Subcutaneous adipose tissue (tissue), 4 donors: ENCODE data around the gene UTS2B. TPM values are rescaled to one million over a fixed set of nuclear protein-coding genes. Genes with fewer than 3 reads are reported as not detected.

Experiments used
- total RNA-seq, 4 donors: library from RNA; depleted of rRNA; stranded (reverse); fragments of >200 nt; gene quantifications; one replicate each; pipeline ENCODE4 v1.1.0, GENCODE V29; 2016
- TF ChIP-seq, protein P1 (sequence below): fragments of 450-650 bp; IDR thresholded peaks from one replicate; pipeline ENCODE4 v1.5.1; 2016; ENCODE audit warnings: low read depth, mild to moderate bottlenecking, control low read depth, antibody characterized with exemption, moderate library complexity

The UTS2B gene
- total RNA-seq, 4 donors from 2014 or later: 0.82 to 2.0 (median 1.1) TPM

- TF ChIP-seq, protein P1, sequence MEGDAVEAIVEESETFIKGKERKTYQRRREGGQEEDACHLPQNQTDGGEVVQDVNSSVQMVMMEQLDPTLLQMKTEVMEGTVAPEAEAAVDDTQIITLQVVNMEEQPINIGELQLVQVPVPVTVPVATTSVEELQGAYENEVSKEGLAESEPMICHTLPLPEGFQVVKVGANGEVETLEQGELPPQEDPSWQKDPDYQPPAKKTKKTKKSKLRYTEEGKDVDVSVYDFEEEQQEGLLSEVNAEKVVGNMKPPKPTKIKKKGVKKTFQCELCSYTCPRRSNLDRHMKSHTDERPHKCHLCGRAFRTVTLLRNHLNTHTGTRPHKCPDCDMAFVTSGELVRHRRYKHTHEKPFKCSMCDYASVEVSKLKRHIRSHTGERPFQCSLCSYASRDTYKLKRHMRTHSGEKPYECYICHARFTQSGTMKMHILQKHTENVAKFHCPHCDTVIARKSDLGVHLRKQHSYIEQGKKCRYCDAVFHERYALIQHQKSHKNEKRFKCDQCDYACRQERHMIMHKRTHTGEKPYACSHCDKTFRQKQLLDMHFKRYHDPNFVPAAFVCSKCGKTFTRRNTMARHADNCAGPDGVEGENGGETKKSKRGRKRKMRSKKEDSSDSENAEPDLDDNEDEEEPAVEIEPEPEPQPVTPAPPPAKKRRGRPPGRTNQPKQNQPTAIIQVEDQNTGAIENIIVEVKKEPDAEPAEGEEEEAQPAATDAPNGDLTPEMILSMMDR: no peak
Measured at GRCh38 chr3:191334346-191334893, 4.1 kb upstream of the UTS2B start.

DNA sequence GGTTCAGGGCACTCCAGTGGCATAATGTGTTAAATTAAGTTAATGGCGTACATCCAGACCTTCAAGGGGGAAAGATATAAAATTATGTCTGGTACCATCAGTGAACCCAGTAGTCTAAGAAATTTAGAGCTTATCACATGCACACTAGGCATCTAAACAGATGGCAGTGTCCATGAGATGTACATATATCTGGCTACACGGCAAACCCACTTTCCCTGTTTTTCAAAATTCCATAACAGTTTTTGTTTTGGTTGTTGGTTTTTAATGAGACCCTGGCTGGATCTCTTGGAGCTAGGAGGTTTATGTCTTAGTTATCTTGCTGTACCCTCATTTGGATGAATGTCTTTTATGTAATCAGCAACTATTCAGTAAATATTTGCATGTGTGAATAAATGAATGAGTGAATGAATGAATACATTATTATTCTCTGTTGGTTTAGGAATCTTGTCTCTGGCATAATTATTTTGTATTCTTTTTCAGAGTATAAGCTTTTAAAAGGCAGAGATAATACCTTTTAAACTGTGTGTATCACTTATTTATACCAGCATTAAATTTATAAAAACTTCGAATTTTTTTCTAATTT is 3.1 kb upstream of the UTS2B start:
- TF ChIP-seq, protein P1: no peak

DNA sequence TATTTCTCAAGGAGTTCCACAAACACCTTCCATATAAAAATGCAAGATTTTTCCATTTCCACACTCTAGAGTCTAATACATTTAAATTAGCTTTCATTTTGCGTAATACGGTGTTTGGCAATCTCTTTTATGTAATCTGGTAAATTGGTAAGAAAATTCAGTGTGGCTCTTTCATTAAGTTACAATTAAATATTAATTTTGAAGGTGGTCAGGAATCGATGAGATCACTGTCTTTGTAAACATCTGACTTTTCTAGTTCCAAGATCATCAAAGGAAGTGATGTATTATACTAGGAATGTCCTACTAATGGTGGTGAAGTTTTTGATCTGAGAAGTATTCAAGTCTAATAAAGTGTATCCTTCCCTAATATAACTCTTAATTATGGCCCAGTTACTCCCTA is 1.1 kb upstream of the UTS2B start:
- TF ChIP-seq, protein P1: no peak

DNA sequence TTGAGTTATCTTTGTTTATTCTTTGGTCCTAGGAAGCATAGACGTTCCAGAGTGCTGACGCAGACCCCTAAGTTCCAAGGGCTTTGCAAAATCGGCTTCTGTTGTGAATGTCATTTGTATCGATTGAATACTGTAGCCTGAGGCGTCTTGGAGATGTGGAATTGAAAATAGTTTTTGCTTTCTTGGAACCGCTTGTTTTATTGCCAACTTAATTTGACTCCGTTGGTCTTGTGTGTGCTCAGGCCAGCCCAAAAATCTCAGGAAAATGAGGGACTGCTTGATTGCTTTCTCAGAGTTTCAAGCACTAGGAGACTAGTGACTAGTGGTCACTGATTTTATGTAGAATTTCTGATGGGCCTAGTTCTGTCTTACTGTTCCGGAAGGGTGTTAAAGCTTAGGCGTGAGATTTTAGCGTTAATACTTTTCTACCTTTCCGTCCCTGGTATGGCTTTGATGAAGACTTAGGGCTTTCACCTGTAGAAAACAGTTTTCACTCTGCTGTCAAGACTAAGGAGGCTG is 263 bp upstream of the UTS2B start:
- TF ChIP-seq, protein P1: no peak

GRCh38 chr3:191328962-191329653 is 1.2 kb downstream of the UTS2B start, which contains the start of gene CCDC50:
CCDC50 (plus strand) TSS chr3:191329394; CDS start chr3:191329675, 281 bp downstream.
- TF ChIP-seq, protein P1: no peak

DNA sequence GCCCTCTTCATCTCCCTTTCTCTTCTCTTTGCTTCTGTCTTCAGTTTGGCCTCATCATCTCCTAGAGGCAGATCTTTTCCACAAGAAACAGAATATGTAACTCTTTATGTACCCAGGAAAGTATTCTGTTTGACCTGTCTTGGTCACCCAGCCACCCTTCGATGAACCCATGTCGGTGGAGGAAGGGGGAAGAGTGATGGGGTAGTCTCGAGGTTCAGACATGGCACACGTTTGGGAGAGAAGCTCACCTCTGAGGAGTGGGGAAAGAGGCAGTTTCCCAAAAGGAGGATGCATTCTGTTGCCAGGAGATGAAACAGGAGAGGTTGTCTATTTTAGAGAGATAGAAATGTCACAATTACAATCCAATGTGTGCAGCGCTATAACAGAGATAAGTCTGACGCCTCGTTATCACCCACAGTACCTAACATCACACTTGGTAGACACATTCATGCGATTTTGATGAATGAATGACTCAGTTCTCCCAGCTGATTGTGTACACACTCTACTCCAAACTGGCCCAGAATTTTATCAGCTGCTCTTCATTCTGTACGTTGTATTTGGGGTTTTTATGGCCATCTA is 1.9 kb downstream of the UTS2B start:
- TF ChIP-seq, protein P1: no peak

- TF ChIP-seq, protein P1: no peak
Measured at GRCh38 chr3:191327526-191327925, 2.8 kb downstream of the UTS2B start.
